ENCODE measurements around the gene SLC15A3.

SLC15A3 gene

GRCh38 chr11:60905047-60905446 is 46.9 kb downstream of the SLC15A3 start:
- no peak for DNase-seq (ENCODE audit: low spot score)
- TF ChIP-seq CTCF (IDR thresholded peaks at IDR 0.05; ENCODE audit: extremely low read depth, insufficient read depth, missing control alignments): no peak
- in situ Hi-C loops (cut with MboI; ENCODE audit: low pct_unique_long_range_greater_than_20kb, low sequenced_read_pairs, unreplicated experiment): no loop called here

GRCh38 chr11:60902625-60903024 is 49.4 kb downstream of the SLC15A3 start:
- TF ChIP-seq CTCF (IDR thresholded peaks at IDR 0.05; ENCODE audit: extremely low read depth, insufficient read depth, missing control alignments): no peak
- DNase-seq (ENCODE audit: low spot score): no peak
- in situ Hi-C loops (cut with MboI; ENCODE audit: low pct_unique_long_range_greater_than_20kb, low sequenced_read_pairs, unreplicated experiment): no loop called here

- no peak for TF ChIP-seq CTCF (IDR thresholded peaks at IDR 0.05; ENCODE audit: extremely low read depth, insufficient read depth, missing control alignments)
- DNase-seq (ENCODE audit: low spot score): no peak
- in situ Hi-C loops (cut with MboI; ENCODE audit: low pct_unique_long_range_greater_than_20kb, low sequenced_read_pairs, unreplicated experiment): no loop called here
Measured at GRCh38 chr11:60900673-60901404, 51.1 kb downstream of the SLC15A3 start.

GRCh38 chr11:60899977-60900376 is 52.0 kb downstream of the SLC15A3 start:
- in situ Hi-C loops (cut with MboI; ENCODE audit: low pct_unique_long_range_greater_than_20kb, low sequenced_read_pairs, unreplicated experiment): no loop called here
- no peak for TF ChIP-seq CTCF (IDR thresholded peaks at IDR 0.05; ENCODE audit: extremely low read depth, insufficient read depth, missing control alignments)

GRCh38 chr11:60899046-60899936 is 52.7 kb downstream of the SLC15A3 start:
- DNase-seq (ENCODE audit: low spot score): peak; percentile 52
- in situ Hi-C loops (cut with MboI; ENCODE audit: low pct_unique_long_range_greater_than_20kb, low sequenced_read_pairs, unreplicated experiment): no loop called here
- peak; percentile 85 for TF ChIP-seq CTCF (IDR thresholded peaks at IDR 0.05; ENCODE audit: extremely low read depth, insufficient read depth, missing control alignments)

More at GRCh38 chr11:60899977-60900376, 52.0 kb downstream of the SLC15A3 start:
- no peak for DNase-seq (ENCODE audit: low spot score)

- DNase-seq (ENCODE audit: low spot score): no peak
- no peak for TF ChIP-seq CTCF (IDR thresholded peaks at IDR 0.05; ENCODE audit: extremely low read depth, insufficient read depth, missing control alignments)
- in situ Hi-C loops (cut with MboI; ENCODE audit: low pct_unique_long_range_greater_than_20kb, low sequenced_read_pairs, unreplicated experiment): no loop called here
Measured at GRCh38 chr11:60897496-60897895, 54.5 kb downstream of the SLC15A3 start.

Measured in GM13977 (cell line).